ENCODE measurements around the gene FAM43A. TPM values are rescaled to one million over a fixed set of nuclear protein-coding genes. Genes with fewer than 3 reads are reported as not detected.

FAM43A gene
- total RNA-seq, 1 experiment from 2014 or later = 9.6 TPM

DNA sequence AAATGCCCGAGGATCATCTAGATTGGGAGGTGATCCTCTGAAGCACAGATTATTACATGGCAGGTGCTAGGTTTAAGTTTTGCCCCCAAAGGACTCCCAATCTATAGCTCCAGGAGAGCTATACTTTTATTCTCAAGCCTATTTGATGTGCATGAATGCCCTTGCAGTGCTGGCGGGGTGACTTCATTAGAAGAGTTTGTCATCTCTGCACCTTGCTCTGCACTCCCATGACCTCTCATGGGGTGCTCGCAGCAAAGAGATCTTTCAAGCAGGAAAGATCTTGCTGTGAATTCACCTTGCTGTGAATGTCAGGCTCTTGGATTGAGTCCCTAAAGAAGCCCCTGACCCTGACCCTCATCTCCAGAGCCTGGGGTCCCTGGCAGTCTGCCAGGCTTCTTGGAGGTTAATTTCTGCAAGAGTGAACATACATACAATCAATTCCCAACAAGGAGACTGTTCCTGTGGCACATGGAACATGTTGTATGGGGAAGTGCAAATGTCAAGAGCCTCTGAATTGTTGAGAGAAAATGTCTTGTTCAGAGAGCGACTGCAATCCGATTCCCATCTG, 45.9 kb downstream of the FAM43A start:
- no peak for DNase-seq (ENCODE audit: low spot score)
- in situ Hi-C loops (cut with HindIII; ENCODE audit: low sequenced_read_pairs) = no loop called here

GRCh38 chr3:194732617-194733016, 46.9 kb downstream of the FAM43A start:
- in situ Hi-C loops (cut with HindIII; ENCODE audit: low sequenced_read_pairs) = no loop called here
- DNase-seq (ENCODE audit: low spot score) = no peak

DNA sequence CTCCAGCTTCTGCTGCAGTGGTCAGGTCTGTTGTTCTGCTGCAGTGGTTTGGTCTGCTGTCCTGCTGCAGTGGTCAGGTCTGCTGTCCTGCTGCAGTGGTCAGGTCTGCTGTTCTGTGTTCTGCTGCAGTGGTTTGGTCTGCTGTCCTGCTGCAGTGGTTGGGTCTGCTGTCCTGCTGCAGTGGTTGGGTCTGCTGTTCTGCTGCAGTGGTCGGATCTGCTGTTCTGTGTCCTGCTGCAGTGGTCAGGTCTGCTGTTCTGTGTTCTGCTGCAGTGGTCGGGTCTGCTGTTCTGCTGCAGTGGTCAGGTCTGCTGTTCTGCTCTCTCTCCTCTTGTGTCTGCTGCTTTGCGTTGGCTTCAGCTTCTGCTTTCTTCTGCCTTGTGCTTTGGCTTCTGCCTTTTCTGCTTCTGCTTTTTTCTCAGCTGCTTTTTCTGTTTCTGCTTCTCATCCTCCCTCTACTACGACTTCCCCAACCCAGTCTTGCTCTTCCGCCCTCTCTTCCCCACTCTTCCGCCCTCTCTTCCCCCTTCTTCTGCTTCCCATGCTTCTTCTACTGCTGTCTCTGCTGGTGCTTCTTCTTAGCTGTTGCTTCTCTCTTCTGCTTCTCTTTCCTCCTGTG, 50.7 kb downstream of the FAM43A start:
- in situ Hi-C loops (cut with HindIII; ENCODE audit: low sequenced_read_pairs) = no loop called here

GRCh38 chr3:194736896-194737600, 51.4 kb downstream of the FAM43A start:
- in situ Hi-C loops (cut with HindIII; ENCODE audit: low sequenced_read_pairs) = no loop called here
- DNase-seq (ENCODE audit: low spot score) = no peak

More for the DNA sequence above, 50.7 kb downstream of the FAM43A start:
- no peak for DNase-seq (ENCODE audit: low spot score)

Other genes with a start within 250 kb of the FAM43A start
- 47.9 and 60.2 TPM in 2 replicates for gene ATP13A3, start 198.9 kb upstream of the FAM43A start, total RNA-seq (2014; rRNA removed; shearing (Covaris generic))
- 6.5 and 7.3 TPM in 2 replicates for gene TMEM44, start 52.5 kb upstream of the FAM43A start, total RNA-seq (2014; rRNA removed; shearing (Covaris generic))
- 38.4 and 39.1 TPM in 2 replicates for gene LSG1, start 13.7 kb upstream of the FAM43A start, total RNA-seq (2014; rRNA removed; shearing (Covaris generic))